ENCODE data around the gene ZDHHC6.
"Not testable (repeated sequence)": the region's sequence is repeated elsewhere in the genome, so short reads cannot be mapped to it uniquely, and the experiment has no call there.

The ZDHHC6 gene, protein sequence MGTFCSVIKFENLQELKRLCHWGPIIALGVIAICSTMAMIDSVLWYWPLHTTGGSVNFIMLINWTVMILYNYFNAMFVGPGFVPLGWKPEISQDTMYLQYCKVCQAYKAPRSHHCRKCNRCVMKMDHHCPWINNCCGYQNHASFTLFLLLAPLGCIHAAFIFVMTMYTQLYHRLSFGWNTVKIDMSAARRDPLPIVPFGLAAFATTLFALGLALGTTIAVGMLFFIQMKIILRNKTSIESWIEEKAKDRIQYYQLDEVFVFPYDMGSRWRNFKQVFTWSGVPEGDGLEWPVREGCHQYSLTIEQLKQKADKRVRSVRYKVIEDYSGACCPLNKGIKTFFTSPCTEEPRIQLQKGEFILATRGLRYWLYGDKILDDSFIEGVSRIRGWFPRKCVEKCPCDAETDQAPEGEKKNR

DNA sequence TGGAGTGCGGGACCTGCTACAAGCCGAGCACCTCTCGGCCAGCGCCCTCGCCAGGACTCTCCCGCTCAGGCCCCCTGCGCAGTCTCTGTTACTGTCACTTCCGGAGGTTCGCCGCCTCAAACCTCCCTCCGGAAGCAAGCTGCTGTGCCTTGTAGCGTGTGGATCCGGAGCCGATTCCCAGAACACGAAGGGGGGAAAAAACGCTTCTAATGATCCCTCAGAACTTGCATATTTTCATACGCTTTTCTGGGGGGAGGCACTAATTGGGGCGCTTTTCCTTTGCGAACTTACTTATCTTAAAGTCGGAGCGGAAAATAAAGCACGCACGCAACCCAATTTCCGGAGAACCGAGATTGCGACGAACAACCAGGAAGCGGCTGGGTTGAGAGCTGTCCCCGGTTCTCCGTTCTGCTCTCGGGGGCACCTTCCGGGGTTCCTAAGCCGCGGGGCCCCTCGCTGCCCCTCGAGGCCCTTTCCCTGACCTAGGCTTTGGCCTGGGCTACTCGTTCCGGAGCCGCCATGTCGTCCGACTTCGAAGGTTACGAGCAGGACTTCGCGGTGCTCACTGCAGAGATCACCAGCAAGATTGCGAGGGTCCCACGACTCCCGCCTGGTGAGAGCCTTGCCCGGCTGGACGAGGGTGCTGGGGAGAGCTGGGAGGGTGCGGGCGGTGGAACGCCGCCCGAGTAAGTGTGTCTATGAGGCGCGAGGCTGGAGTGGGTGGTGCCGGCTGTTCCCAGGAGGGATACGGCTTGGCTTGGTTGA, at the start of gene ZDHHC6, which contains the start of gene VTI1A:
Gene ZDHHC6, minus strand, starts transcription at position 60 of the 765 bp plus-strand sequence. CDS start 1,478 bp downstream, outside the sequence.
Gene VTI1A, plus strand, starts transcription at position 361 of the 765 bp plus-strand sequence. Its CDS starts 159 bp downstream, at position 520.
- DNase-seq: peak; percentile 74 to 75

DNA sequence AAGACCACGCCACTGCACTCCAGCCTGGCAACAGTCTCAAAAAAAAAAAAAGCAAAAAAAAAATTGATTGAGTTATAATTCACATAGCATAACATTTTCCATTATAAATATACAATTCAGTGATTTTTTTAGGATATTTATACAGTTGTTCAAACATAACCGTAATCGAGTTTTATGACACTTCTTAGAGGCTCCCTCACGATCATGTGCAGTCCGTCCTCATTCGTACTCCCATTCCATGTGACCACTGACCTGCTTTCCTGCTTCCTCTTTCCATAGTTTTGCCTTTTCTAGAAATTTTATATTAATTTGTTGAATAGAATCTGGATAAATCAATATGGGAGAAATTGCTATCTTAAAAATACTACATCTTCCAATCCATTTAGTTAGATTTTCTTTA, 46.0 kb upstream of the ZDHHC6 start:
- DNase-seq: no peak

GRCh38 chr10:112491144-112491543, 44.4 kb upstream of the ZDHHC6 start:
- no peak for DNase-seq

GRCh38 chr10:112490545-112490944, 43.8 kb upstream of the ZDHHC6 start:
- no peak for DNase-seq

DNA sequence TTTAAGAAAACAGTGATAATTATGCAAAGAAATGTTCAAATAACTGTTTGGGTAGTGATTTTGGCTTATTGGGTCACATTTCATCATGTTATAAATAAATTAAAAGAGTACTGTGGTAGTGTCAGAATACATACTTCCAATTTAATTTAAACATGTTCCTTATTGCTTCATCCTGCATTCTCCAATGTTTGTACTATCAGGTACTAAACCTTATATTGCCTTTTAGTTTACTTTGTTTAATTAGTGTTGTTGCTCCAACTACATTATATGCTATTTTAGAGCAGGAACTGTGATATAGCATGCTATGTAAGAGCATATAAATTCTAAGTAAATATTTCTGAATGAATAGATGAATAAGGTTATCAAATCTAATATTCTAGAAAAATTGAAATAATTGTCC, 41.2 kb upstream of the ZDHHC6 start:
- DNase-seq: no peak

DNA sequence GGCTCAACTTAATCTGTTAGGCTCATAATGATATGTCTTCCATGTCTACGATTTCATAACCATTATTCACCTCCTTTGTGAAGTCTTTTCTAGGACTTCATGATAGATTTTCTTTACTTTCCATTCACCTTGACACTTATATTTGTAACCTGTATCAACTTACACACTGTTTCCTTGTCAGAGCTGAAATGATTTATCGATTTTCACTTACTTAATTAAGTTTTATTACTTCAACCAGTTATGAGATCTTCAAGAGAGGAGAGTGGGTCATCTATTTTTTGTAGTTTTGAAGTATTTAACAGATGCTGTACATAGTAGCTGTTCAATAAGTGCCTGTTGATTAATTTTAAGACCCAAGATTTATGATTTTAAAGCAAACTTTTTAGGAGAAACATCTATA, 37.7 kb upstream of the ZDHHC6 start:
- no peak for DNase-seq

DNA sequence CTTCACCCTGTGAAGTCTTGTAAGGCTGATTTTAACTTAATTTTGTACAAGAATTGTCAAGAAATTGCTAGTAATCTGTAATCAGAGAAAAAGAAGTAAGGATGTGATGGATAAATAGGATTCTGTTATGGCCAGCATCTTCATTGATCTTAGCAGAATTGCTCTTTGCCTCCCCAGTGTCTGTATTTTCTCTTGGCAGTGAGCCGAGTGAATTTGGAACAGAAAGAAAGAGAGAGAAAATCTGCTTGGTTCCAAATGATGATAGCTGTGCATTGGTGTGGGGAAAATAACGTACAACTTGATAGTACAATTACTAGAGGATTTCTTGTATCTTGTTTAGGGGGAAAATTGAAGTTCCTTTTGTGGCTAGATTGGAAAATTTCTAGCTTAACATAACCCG, 34.9 kb upstream of the ZDHHC6 start:
- DNase-seq: no peak

DNA sequence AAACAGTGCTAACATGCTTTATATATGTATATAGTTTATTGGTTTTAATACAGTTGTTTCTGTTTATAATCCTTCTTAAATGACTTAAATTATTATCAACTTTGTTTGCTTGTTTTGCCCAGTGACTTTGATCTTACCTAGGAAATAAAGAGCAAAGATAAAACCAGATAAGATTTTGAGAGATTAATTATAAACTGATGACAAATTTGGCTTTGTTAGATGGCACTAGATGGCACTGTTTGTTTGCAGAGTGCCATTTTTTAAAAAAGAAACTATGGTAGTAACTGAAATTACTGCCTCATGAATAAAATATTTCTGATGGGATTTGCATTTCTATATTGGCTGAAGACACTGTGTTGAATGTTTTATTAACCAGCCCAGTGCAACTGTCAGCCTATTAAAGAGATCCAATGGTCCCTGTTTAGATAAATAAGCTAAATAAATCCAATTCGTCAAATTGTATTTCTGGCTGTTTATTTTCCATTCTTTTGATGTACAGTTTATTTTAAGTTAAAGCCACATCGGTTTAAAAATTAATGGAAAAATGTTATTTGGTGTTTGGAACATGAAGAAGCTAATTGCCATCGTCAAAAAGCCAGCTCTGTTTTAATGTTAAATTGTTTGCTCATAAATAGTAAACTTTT, 29.0 kb upstream of the ZDHHC6 start:
- no peak for DNase-seq

- DNase-seq: no peak
These were observed 25.3 kb upstream of the ZDHHC6 start for GRCh38 chr10:112471878-112472487.

GRCh38 chr10:112467541-112468075, 20.9 kb upstream of the ZDHHC6 start:
- DNase-seq: no peak

- no peak for DNase-seq
These were observed 20.1 kb upstream of the ZDHHC6 start for GRCh38 chr10:112466802-112467201.

- no peak for DNase-seq
These were observed 18.7 kb upstream of the ZDHHC6 start for GRCh38 chr10:112465299-112465883.

DNA sequence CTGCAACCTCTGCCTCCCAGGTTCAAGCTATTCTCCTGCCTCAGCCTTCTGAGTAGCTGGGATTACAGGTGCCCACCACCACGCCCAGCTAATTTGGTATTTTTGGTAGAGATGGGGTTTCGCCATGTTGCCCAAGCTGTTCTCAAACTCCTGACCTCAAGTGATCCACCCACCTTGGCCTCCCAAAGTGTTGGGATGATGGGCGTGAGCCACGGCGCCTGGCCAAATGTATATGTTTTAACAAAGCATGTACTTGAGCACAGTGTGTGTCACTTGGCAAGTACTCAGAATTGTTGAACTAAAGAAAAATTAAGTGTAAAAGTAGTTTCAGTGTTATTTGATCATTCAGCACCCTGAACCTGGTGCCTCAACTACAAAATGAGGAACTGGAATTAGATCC, 17.4 kb upstream of the ZDHHC6 start:
- DNase-seq: not testable (repeated sequence)

DNA sequence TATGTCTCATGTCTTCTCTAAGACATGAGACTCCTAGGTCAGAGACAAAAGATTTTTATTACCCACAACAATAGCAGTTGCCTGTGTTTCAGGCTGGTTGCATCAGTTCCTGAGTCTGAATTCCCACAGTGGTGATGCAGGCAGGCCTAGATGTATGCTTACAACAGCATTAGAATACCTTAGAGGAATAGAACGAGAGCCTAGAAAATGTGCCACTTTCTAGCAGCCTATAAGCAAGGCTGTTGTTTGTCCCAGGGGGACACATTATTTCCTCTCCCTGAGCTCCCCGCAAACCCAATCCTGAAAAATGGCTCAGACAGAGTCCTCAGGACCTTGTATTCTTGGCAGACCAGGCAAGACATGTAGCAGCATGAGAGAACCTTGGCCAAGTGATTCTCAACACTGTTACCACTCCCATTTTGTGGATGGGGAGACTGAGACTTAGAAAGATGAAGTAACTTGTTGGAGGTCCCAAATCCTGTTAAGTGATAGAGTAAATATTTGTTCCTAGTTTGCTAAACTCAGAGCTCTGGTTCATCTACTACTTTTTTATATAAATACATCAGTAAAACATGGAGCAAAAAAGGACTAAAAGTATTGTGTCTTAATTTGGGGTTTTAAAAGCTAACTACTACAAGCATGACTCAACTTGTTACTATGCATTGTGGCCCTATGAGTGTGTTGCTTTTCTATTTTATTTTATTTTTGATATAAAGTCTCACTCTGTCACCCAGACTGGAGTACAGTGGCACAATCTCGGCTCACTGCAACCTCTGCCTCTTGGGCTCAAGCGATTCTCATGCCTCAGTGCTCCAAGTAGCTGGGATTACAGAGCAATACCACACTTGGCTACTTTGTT, 14.5 kb upstream of the ZDHHC6 start:
- DNase-seq: no peak

GRCh38 chr10:112460366-112460765, 13.7 kb upstream of the ZDHHC6 start:
- no peak for DNase-seq

DNA sequence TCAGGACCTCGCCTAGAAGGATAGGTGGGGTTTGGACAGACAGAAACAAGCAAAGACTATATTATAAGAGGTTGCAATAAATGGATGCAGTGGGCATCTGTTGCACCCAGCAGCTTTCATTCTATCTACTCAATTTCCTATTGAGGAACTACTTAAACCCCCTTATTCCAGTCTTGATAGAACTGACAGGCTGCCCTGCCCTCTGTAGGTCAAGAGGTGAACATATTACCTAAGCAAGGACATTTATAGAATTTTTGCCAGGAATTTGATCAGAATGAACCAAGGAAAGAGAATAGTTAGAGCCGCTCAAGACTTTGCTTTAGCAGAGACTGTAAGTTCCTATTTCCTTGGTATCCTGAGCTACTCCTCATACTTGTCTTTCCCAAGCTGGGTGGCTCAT, 9.8 kb upstream of the ZDHHC6 start:
- no peak for DNase-seq

DNA sequence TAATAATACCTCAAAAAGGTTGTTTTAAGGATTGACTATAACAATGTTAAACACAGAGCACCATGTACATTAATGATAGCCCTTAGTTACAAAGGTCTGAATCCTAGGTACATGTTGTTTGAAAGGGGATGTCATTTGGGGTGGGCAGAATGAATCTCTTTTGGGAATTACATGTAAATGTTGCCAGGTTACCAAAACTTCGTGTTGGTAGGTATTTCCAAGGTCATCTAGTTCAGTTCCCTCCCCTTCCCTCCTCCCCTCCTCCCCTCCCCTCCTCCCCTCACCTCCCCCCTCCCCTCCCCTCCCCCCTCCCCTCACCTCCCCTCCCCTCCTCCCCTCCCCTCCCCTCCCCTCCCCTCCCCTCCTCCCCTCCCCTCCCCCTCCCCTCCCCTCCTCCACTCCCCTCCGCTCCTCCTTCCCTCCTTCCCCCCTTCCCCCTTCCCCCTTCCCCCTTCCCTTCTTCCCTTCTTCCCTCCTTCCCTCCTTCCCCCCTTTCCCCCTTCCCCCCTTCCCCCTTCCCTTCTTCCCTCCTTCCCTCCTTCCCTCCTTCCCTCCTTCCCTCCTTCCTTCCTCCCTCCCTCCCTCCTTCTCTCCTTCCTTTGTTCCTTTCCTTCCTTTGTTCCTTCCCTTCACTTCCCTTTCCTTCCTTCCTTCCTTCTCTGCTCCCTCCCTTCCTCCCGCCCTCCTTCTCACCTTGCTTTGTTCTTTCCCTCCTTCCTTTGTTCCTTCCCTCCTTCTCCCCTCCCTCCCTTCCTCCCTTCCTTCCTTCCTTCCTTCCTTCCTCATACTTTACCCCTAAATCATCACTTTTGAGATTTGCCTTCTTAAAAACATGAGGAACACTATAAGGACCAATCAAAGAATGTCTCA, 8.4 kb upstream of the ZDHHC6 start:
- DNase-seq: no peak

GRCh38 chr10:112448888-112449287, 2.2 kb upstream of the ZDHHC6 start:
- DNase-seq: no peak

- no peak for DNase-seq
These were observed 860 bp upstream of the ZDHHC6 start for GRCh38 chr10:112447620-112447928.

DNA sequence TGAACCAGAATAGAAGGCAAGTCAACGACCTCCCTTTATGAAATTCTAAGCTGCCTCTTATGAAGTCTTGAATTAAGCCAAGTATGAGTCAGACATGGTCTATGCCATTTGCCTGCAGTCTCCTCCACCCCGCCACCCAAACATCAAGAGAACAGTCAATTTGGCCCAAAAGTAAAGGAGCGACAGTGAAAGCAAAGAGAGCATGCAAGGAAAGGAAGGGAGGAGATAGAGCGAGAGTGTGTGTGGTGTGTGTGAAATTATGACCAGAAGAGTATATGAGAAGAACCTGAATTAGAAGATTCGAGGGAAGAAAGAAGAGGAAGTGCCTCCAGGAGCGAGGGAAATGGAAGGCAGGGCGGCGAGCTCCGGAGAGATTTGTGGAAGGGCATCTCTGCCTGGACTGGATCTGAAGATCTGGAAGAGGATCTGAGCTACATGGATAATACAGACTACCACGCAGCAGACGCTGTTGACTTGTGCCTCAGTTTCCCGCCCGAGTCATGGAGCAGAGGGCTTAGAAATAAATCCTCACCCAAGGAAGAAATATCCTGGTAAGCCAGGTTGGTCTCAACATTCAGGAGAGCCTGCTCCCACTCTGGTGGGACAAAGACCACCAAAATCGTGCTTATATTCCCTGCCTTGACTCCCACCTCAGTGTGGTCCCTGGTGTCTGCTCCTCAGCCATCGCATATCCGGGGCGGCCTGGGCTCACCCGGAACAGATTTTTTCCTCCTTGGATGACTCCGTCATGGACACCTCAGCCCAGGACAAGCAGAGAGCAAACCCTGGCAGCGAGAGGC, 459 bp downstream of the ZDHHC6 start:
- no peak for DNase-seq

All from activated CD4-positive, alpha-beta T cell treated with anti-CD3 and anti-CD28 coated beads, Interleukin-2, amount 50 U/mL, for 4 hours (primary cell).